ENCODE data around the gene TMEM91. TPM values are rescaled to one million over a fixed set of nuclear protein-coding genes. Genes with fewer than 3 reads are reported as not detected.

The TMEM91 gene
- total and polyA plus RNA-seq, 9 of the 15 experiments (the other 6 are each of a cell fraction or from before 2014, with no cell fraction given), result 1.2 to 5.2 (median 2.7) TPM

- peak; percentile 81 for TF ChIP-seq POLR2G (IDR thresholded peaks at IDR 0.05; ENCODE audit: low read depth, low read length)
- TF ChIP-seq SIN3B (IDR thresholded peaks at IDR 0.05; ENCODE audit: low read depth), result no peak
These were observed 48.7 kb upstream of the TMEM91 start (continued) for GRCh38 chr19:41327576-41328156.

- Histone ChIP-seq H3K79me2 (ENCODE audit: control insufficient read depth, insufficient read depth, low read length) (peaks cover 39% of the 10 kb centered on the region), H3K4me1 (replicated peaks in 1 of 2; ENCODE audit: control insufficient read depth in 2 of 2, insufficient read depth in 2 of 2, low read length in 2 of 2) (peaks cover 46 to 58% of the 10 kb centered on the region in 2 experiments), H2AFZ (ENCODE audit: low read depth, low read length) (no peak overlapping the region), H3K27me3 (ENCODE audit: control insufficient read depth in 2 of 2, insufficient read depth in 2 of 2, low read length in 2 of 2) (no peaks in the 10 kb centered on the region), H3K9me1 (ENCODE audit: control insufficient read depth, insufficient read depth, low read length) (peaks cover 4% of the 10 kb centered on the region), H3K4me3 (no peak overlapping the region), H3K9me3 (replicated peaks; ENCODE audit: control insufficient read depth, insufficient read depth, low read depth, low read length) (no peaks in the 10 kb centered on the region), H3K27ac (ENCODE audit: extremely low read depth, low read depth, low read length) (peak overlapping the region; percentile 45; the same call in 1 of the 3 replicates), H3K9ac (ENCODE audit: insufficient read depth in 1 of 2, low read depth in 2 of 2, low read length in 2 of 2) (peak overlapping the region in 1 of 2 experiments; percentile 36; a peak in 1 of 4 replicates), H3K4me2 (ENCODE audit: insufficient read depth, low read length) (peak overlapping the region; percentile 8; the same call in 1 of the 2 replicates), H4K20me1 (replicated peaks; ENCODE audit: control insufficient read depth, insufficient read depth, low read length) (peaks cover 3% of the 10 kb centered on the region), H3K36me3 (ENCODE audit: control insufficient read depth, insufficient read depth, low read length) (peaks cover 71% of the 10 kb centered on the region)
- DNase-seq (ENCODE audit: extremely low read depth in 1 of 4, low spot score in 3 of 4) (peak in 1 of 4 experiments; percentile 21), FAIRE-seq (no peak), ATAC-seq (no peak)
- in situ Hi-C loops (cut with MboI), result no loop called here
- no TSS peak for BruUV-seq (replicated peaks)
- 89% methylated on average over 22 of the region's 22 CpGs for WGBS (ENCODE audit: insufficient coverage, low coverage, missing lambda C conversion rate)
- ChIA-PET CTCF (ENCODE audit: low intra/inter-chr PET ratio) (no interaction called here), POLR2A (interaction anchor here (0.6 to 1.3 kb wide), 6 partner anchors 12 to 1027 kb away, joined by 3 to 4 read pairs (median 3); partner anchors contain the start of genes B9D2 and CCDC97)
- intact Hi-C loops (cut with micrococcal nuclease), result loop anchor here (10.0 kb wide), 1 partner anchor 237 kb away; no protein-coding TSS in a partner anchor
- TF ChIP-seq C11orf30 (IDR thresholded peaks at IDR 0.05; ENCODE audit: low read depth) (peak; percentile 64), FOXJ3 (CRISPR knock-in tag; IDR thresholded peaks at IDR 0.05) (no peak), MAX (CRISPR knock-in tag; IDR thresholded peaks at IDR 0.05) (0 out of 2 replicates have a peak, but pooled peaks have one; percentile 32), KHSRP (IDR thresholded peaks at IDR 0.05) (no peak), CREM (IDR thresholded peaks at IDR 0.05; ENCODE audit: low read depth) (no peak), NR2F6 (CRISPR knock-in tag; IDR thresholded peaks at IDR 0.05) (no peak), ARID4B (CRISPR knock-in tag; IDR thresholded peaks at IDR 0.05) (no peak), POLR2A (conservative IDR thresholded peaks at IDR 0.05) (peak; percentile 34; the same call in 1 of the 2 replicates)
- TF ChIP-seq, protein P1, sequence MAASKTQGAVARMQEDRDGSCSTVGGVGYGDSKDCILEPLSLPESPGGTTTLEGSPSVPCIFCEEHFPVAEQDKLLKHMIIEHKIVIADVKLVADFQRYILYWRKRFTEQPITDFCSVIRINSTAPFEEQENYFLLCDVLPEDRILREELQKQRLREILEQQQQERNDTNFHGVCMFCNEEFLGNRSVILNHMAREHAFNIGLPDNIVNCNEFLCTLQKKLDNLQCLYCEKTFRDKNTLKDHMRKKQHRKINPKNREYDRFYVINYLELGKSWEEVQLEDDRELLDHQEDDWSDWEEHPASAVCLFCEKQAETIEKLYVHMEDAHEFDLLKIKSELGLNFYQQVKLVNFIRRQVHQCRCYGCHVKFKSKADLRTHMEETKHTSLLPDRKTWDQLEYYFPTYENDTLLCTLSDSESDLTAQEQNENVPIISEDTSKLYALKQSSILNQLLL (CRISPR knock-in tag; IDR thresholded peaks at IDR 0.05; ENCODE audit: borderline replicate concordance), result no peak
- TF ChIP-seq, protein P2, sequence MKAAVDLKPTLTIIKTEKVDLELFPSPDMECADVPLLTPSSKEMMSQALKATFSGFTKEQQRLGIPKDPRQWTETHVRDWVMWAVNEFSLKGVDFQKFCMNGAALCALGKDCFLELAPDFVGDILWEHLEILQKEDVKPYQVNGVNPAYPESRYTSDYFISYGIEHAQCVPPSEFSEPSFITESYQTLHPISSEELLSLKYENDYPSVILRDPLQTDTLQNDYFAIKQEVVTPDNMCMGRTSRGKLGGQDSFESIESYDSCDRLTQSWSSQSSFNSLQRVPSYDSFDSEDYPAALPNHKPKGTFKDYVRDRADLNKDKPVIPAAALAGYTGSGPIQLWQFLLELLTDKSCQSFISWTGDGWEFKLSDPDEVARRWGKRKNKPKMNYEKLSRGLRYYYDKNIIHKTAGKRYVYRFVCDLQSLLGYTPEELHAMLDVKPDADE (conservative IDR thresholded peaks at IDR 0.05; ENCODE audit: control insufficient read depth, low read depth, low read length), result no peak
These were observed 48.0 kb upstream of the TMEM91 start for GRCh38 chr19:41328157-41328841.

All from K562 (cell line).